ENCODE results near the gene TMEM175. TPM values are rescaled to one million over a fixed set of nuclear protein-coding genes. Genes with fewer than 3 reads are reported as not detected.
A peak's percentile ranks its signal among the peaks of the same experiment; 100 is the strongest.

TMEM175 gene
- total and polyA plus RNA-seq, 2 of the 13 experiments (the other 11 are each of a cell fraction or from before 2014, with no cell fraction given), result 5.1 to 9.9 TPM

DNA sequence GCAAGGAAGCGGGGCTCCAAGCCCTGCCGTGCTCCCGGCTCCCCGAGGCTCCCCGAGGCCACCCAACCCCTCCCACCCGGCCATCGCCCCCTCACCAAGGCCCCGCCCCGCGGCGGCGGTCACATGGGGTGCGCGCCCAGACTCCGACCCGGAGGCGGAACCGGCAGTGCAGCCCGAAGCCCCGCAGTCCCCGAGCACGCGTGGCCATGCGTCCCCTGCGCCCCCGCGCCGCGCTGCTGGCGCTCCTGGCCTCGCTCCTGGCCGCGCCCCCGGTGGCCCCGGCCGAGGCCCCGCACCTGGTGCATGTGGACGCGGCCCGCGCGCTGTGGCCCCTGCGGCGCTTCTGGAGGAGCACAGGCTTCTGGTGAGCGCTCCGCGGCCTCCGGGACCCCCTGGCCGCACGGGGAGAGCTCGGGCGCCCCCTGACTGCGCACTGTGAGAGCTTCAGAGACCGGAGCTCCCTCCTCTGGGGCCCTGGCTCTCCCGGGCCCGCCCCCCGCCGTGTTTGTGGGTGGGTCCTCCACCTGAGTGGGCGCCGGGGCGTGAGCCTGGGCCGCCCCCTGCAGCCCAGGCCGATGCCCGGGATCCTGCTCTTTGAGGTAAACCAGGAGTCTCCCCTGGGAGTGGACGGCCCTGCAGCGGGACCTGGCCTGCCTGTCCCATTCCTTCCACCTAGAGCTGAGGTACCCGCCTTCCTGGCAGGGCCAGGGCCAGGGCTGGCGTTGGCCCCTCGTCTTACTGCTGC is 54.8 kb downstream of the TMEM175 start, which contains the start of gene IDUA (continued):
- TF ChIP-seq MLXIP (CRISPR knock-in tag; IDR thresholded peaks at IDR 0.05; ENCODE audit: borderline replicate concordance) (no peak), ZFP90 (CRISPR knock-in tag; IDR thresholded peaks at IDR 0.05; ENCODE audit: borderline replicate concordance) (peak; percentile 69; the same call in 1 of the 2 replicates), SALL2 (CRISPR knock-in tag; IDR thresholded peaks at IDR 0.05) (peak; percentile 34; the same call in 1 of the 2 replicates), NRL (CRISPR knock-in tag; IDR thresholded peaks at IDR 0.05; ENCODE audit: borderline replicate concordance) (0 out of 2 replicates have a peak, but pooled peaks have one; percentile 55), ZNF790 (CRISPR knock-in tag; IDR thresholded peaks at IDR 0.05; ENCODE audit: borderline replicate concordance) (peak; percentile 51; the same call in 1 of the 2 replicates), SRY (CRISPR knock-in tag; IDR thresholded peaks at IDR 0.05) (peak; percentile 87), ZNF547 (CRISPR knock-in tag; IDR thresholded peaks at IDR 0.05) (peak; percentile 56; the same call in 1 of the 2 replicates), ZMAT3 (CRISPR knock-in tag; conservative IDR thresholded peaks at IDR 0.05) (peak; percentile 63; the same call in 1 of the 2 replicates), MEIS2 (CRISPR knock-in tag; IDR thresholded peaks at IDR 0.05) (peak; percentile 29; the same call in 1 of the 2 replicates), ZFP91 (CRISPR knock-in tag; IDR thresholded peaks at IDR 0.05; ENCODE audit: borderline replicate concordance) (peak; percentile 73; the same call in 1 of the 2 replicates), ATF3 (CRISPR knock-in tag; IDR thresholded peaks at IDR 0.05) (no peak), E2F1 (CRISPR knock-in tag; IDR thresholded peaks at IDR 0.05) (peak; percentile 50; the same call in 1 of the 2 replicates), RFXAP (CRISPR knock-in tag; IDR thresholded peaks at IDR 0.05; ENCODE audit: borderline replicate concordance) (peak; percentile 40; the same call in 1 of the 2 replicates), ZNF432 (CRISPR knock-in tag; IDR thresholded peaks at IDR 0.05; ENCODE audit: borderline replicate concordance) (no peak), ZGPAT (CRISPR knock-in tag; IDR thresholded peaks at IDR 0.05) (peak; percentile 54; the same call in 1 of the 2 replicates), ZNF562 (CRISPR knock-in tag; IDR thresholded peaks at IDR 0.05; ENCODE audit: borderline replicate concordance) (peak; percentile 78; the same call in 1 of the 2 replicates), MTA1 (CRISPR knock-in tag; IDR thresholded peaks at IDR 0.05; ENCODE audit: borderline replicate concordance) (peak; percentile 77; the same call in 1 of the 2 replicates)
- TF ChIP-seq, protein P1, sequence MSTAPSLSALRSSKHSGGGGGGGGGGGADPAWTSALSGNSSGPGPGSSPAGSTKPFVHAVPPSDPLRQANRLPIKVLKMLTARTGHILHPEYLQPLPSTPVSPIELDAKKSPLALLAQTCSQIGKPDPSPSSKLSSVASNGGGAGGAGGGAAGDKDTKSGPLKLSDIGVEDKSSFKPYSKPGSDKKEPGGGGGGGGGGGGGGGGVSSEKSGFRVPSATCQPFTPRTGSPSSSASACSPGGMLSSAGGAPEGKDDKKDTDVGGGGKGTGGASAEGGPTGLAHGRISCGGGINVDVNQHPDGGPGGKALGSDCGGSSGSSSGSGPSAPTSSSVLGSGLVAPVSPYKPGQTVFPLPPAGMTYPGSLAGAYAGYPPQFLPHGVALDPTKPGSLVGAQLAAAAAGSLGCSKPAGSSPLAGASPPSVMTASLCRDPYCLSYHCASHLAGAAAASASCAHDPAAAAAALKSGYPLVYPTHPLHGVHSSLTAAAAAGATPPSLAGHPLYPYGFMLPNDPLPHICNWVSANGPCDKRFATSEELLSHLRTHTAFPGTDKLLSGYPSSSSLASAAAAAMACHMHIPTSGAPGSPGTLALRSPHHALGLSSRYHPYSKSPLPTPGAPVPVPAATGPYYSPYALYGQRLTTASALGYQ (CRISPR knock-in tag; IDR thresholded peaks at IDR 0.05), result peak; percentile 35; the same call in 1 of the 2 replicates

Data from HepG2 (cell line).